Thymus (tissue), 11 donors: Measurements from ENCODE around the gene KIF3A. TPM values are rescaled to one million over a fixed set of nuclear protein-coding genes. Genes with fewer than 3 reads are reported as not detected.

Experiments
- DNase-seq, 9 donors: peaks; one replicate each; pipeline ENCODE4 v3.0.0-alpha.2; 2013; ENCODE audit warnings: low spot score in 9 of 9, low read depth in 6 of 9, missing footprints in 1 of 9
- H3K27ac ChIP-seq, 2 donors: one replicate each; pipeline ENCODE4 v1.5.1; 2013; ENCODE audit warnings: control low read depth in 1 of 2, low read depth in 1 of 2, low read length in 1 of 2, mild to moderate bottlenecking in 1 of 2, moderate library complexity in 1 of 2
- H3K27me3 ChIP-seq, 2 donors: one replicate each; pipeline ENCODE4 v1.5.1; 2013; ENCODE audit warnings: low read length in 1 of 2; ENCODE audit not compliant: control insufficient read depth in 2 of 2, insufficient read depth in 1 of 2
- H3K36me3 ChIP-seq, 2 donors: one replicate each; pipeline ENCODE4 v1.5.1; 2013; ENCODE audit warnings: low read length in 1 of 2, mild to moderate bottlenecking in 1 of 2, moderate library complexity in 1 of 2; ENCODE audit not compliant: control insufficient read depth in 2 of 2, insufficient read depth in 2 of 2
- H3K4me1 ChIP-seq, 2 donors: one replicate each; pipeline ENCODE4 v1.5.1; 2013; ENCODE audit warnings: low read length in 2 of 2; ENCODE audit not compliant: control insufficient read depth in 2 of 2, insufficient read depth in 2 of 2
- H3K4me3 ChIP-seq, 2 donors: one replicate each; pipeline ENCODE4 v1.5.1; 2013; ENCODE audit warnings: low read length in 2 of 2, control low read depth in 1 of 2, mild to moderate bottlenecking in 1 of 2
- H3K9me3 ChIP-seq, 2 donors: one replicate each; pipeline ENCODE4 v1.5.1; 2013; ENCODE audit warnings: low read length in 1 of 2, mild to moderate bottlenecking in 1 of 2; ENCODE audit not compliant: control insufficient read depth in 2 of 2, insufficient read depth in 1 of 2
- WGBS: extraction: QIAGEN DNeasy Blood & Tissue Kit; methylation state at CpG from one replicate; pipeline ENCODE4 v1.1.7; 2013; 5-methylcytosine and 5-hydroxymethylcytosine counted together
- polyA plus RNA-seq: library from polyadenylated mRNA; stranded (reverse); fragments of 200-250 nt; gene quantifications from one replicate; pipeline ENCODE4 v1.2.3, GENCODE V29; 2013
- total RNA-seq: library from RNA; stranded (reverse); fragments of 120-200 nt; gene quantifications from one replicate; pipeline ENCODE4 v1.2.4, GENCODE V29; 2013
- donor health status: healthy.

KIF3A gene
- total and polyA plus RNA-seq, 2 donors, result 6.6 to 9.9 TPM

DNA sequence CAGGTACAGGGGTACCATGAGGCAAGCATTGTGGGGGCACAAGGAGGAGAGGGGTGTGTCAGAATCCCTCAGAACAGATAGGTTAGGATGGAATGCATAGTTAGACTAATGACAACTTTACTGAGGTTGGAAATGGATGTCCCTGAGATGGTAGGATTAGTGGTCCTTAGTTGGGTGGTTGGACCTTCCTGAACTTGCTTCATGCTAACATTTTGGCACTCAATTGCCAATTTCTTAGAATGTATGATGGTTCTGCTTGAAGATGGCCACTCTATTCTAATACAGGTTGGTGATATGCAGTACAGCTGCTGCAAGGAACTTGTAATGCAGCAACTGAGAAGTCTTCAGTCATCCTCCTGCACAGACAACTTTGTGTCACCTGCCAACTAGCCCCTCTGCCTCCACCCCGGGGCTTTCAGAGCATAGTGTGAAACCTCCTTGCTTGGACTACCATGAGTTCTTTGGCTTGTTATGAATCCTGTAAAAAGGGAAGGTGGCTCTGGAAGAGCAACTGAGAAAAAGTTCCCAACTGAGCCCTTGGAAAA lies 15.3 kb upstream of the KIF3A start:
- peak overlapping the region in 1 of 2 donors; percentile 65 for H3K27ac ChIP-seq
- DNase-seq, result no peak
- no peak overlapping the region for H3K4me3 ChIP-seq
- H3K36me3 ChIP-seq, result peaks cover 0 to 6% of the 10 kb centered on the region in 2 donors
- 95% methylated on average over 1 of the region's 1 CpG for WGBS
- peaks cover 0 to 6% of the 10 kb centered on the region in 2 donors for H3K27me3 ChIP-seq
- H3K4me1 ChIP-seq, result peaks cover 4 to 47% of the 10 kb centered on the region in 2 donors
- H3K9me3 ChIP-seq, result no peaks in the 10 kb centered on the region

DNA sequence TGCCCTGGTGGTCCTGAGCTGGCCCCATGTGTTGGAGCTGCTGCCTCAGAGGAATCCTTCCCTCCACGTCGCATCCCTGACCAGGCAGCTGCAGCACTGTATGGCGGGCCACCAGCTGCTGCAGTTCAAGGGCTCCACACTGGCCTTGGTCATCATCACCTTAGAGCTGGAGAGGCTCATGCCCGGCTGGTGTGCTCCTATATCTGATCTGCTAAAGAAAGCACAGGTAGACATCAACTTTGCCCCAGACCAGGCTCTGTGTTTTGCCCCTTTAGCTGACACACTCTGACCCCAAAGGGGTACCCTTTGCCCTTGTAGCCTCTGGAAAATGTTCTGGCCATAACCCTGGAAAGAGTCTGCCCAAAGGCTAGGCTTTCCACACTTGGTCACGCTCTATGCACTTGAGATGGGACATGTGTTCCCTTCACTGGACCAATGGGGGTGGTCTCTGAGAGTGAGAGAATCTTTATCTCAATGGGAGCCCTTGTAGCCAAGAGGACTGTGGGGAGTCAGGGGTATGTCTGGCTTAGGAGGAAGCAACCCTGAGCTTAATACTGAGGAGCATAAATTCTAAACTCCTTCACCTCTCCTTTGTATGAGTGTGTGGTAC lies 14.7 kb upstream of the KIF3A start:
- 97% methylated on average over 5 of the region's 5 CpGs for WGBS
- Histone ChIP-seq H3K27me3 (peaks cover 0 to 8% of the 10 kb centered on the region in 2 donors), H3K9me3 (no peaks in the 10 kb centered on the region), H3K4me1 (peaks cover 7 to 47% of the 10 kb centered on the region in 2 donors), H3K36me3 (peaks cover 0 to 6% of the 10 kb centered on the region in 2 donors), H3K4me3 (no peak overlapping the region), H3K27ac (peak overlapping the region in 1 of 2 donors; percentile 61)
- DNase-seq, result no peak

DNA sequence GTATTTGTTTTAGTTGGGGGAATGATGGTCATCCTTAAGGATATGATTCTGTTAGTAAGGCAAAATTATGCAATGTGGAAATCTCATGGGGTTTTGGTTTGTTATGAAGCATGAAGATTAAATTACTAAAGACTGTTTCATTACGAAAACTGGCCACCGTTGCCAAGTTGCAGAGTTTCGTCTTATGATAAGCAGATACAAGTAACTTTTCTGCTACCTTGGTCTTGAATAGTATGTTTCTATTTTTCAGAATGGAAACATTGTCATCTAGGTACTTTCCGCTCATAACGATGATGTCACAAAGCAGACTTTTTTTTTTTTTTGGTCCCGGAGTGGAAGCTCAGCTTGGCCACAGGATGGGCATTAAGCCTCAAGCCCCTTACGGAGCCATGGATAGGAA lies 14.1 kb upstream of the KIF3A start:
- DNase-seq, result peak in 1 of 9 donors; percentile 24
- H3K4me3 ChIP-seq, result no peak overlapping the region
- peak overlapping the region in 1 of 2 donors; percentile 61 for H3K27ac ChIP-seq
- H3K4me1 ChIP-seq, result peaks cover 9 to 53% of the 10 kb centered on the region in 2 donors
- peaks cover 0 to 14% of the 10 kb centered on the region in 2 donors for H3K27me3 ChIP-seq
- 90% methylated on average over 7 of the region's 7 CpGs for WGBS
- no peaks in the 10 kb centered on the region for H3K9me3 ChIP-seq
- H3K36me3 ChIP-seq, result peaks cover 0 to 6% of the 10 kb centered on the region in 2 donors

DNA sequence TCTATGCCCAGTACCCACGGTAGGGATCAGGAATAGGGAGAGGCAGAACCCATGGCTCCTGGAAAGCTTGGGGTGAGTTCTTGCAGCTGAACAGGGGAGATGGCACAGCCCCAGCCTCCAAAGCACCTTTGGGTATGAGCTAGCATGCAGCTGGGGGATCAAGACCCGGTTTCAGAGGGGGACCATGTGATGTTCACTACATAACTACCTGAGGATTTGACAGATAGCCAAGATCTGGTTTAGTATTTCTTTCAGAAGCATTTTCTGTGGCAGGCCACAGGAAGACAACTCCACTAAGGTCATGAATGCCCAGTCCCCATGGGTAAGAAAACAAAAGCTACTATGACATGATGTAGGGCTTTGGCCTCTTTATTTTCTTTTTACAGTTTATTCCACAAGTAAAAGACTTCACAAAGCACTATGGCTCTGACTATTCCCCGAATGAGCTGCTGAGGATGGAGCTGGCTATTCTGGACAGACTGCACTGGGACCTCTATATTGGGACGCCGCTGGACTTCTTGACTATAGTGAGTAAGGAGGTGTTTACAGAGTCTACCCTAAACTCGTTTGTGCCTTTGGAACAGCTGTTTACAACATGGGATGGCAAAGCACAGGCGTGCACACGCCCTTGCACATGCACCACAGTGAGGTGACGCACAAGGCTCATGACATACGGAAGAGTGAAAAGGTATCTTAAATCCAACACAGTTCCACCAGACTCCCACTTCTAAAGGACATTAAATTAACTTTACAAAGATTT lies 13.3 kb upstream of the KIF3A start:
- Histone ChIP-seq H3K27me3 (peaks cover 3 to 16% of the 10 kb centered on the region in 2 donors), H3K4me1 (peaks cover 9 to 54% of the 10 kb centered on the region in 2 donors), H3K4me3 (no peak overlapping the region), H3K36me3 (peaks cover 0 to 6% of the 10 kb centered on the region in 2 donors), H3K9me3 (no peaks in the 10 kb centered on the region), H3K27ac (peak overlapping the region in 1 of 2 donors; percentile 53)
- no peak for DNase-seq
- 83% methylated on average over 10 of the region's 10 CpGs for WGBS

DNA sequence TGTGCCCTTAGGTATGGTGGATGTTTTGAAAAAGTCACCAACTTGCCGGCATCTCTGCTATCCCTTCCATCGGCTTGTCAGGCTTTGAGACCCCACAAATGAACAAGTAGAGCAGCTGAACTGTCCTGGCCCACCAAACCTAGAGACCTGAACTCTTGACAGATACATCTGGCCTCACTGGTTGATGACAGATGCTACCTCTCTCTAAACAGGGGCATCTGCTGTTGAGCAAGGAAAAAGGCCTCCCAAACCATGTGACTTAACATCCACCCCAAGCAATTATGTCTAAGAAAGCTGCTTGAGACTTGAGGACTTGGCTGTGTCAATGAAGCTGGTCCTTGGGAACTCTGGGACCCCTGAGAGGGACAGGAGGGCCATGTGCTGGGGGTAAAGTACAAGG lies 12.2 kb upstream of the KIF3A start:
- 93% methylated on average over 2 of the region's 2 CpGs for WGBS
- DNase-seq, result no peak
- H3K4me3 ChIP-seq, result no peak overlapping the region
- H3K4me1 ChIP-seq, result peaks cover 9 to 47% of the 10 kb centered on the region in 2 donors
- H3K27me3 ChIP-seq, result peaks cover 3 to 22% of the 10 kb centered on the region in 2 donors
- no peak overlapping the region for H3K27ac ChIP-seq
- H3K9me3 ChIP-seq, result no peaks in the 10 kb centered on the region
- H3K36me3 ChIP-seq, result peaks cover 0 to 2% of the 10 kb centered on the region in 2 donors

- peaks cover 3 to 22% of the 10 kb centered on the region in 2 donors for H3K27me3 ChIP-seq
- H3K4me1 ChIP-seq, result peaks cover 9 to 37% of the 10 kb centered on the region in 2 donors
- no peaks in the 10 kb centered on the region for H3K36me3 ChIP-seq
- WGBS, result 95% methylated on average over 10 of the region's 10 CpGs
- DNase-seq, result no peak
- no peak overlapping the region for H3K27ac ChIP-seq
- H3K9me3 ChIP-seq, result no peaks in the 10 kb centered on the region
- H3K4me3 ChIP-seq, result no peak overlapping the region
These were observed 11.2 kb upstream of the KIF3A start for GRCh38 chr5:132748522-132749000.

DNA sequence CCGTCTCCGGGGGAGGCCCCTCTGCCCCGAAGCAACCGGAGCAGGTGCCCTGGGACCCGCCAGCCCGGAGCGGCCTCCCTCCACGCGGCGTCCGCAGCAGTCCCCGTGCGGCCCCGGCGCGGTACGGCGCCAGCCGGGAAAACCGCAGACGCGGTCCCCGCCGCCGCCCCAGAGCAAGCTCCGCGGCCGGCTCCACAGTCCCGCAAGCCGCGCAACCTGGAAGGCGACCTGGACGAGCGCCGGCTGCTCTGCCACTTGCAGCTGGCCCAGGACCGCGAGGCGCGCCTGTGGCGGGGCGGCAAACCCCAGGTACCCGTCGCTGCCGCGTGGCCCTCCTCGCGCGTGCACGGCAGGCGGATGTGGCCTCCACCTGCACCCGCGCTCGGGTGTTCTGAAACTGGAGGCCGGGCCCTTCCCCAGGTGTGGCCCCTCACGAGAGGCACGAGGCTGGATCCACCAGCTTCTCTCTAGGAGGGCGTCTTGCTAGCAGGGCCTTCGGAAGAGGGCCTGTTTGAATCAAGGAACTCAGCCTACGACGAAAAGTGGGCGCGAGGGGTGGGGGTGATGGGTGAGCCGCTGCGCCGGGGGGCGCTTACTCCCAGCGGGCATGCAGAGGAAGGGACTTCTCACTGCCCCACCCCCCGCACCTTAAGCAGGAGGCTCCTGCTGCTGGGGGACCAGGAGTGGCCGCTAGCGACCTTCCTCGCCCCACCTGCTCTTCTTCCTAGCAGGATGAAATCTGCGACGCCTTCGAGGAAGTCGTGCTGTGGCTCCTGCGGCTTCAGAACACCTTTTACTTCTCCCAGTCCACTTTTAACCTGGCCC lies 10.5 kb upstream of the KIF3A start:
- Histone ChIP-seq H3K27ac (peak overlapping the region; percentile 36 to 63), H3K27me3 (peaks cover 3 to 22% of the 10 kb centered on the region in 2 donors), H3K9me3 (no peaks in the 10 kb centered on the region), H3K4me1 (peaks cover 9 to 30% of the 10 kb centered on the region in 2 donors), H3K36me3 (no peaks in the 10 kb centered on the region), H3K4me3 (peak overlapping the region; percentile 54 to 56)
- 33% methylated on average over 76 of the region's 76 CpGs for WGBS
- DNase-seq, result peak in 6 of 9 donors; percentile 29 to 87 (median 68)

- Histone ChIP-seq H3K9me3 (peaks cover 0 to 4% of the 10 kb centered on the region in 2 donors), H3K27me3 (peaks cover 3 to 24% of the 10 kb centered on the region in 2 donors), H3K4me1 (peaks cover 9 to 24% of the 10 kb centered on the region in 2 donors), H3K4me3 (peak within 1 kb of the TSS; percentile 54 to 56), H3K27ac (peak within 1 kb of the TSS; percentile 36 to 63), H3K36me3 (no peaks in the 10 kb centered on the region)
- 2% methylated on average over 59 of the region's 59 CpGs for WGBS
- DNase-seq, result peak in 6 of 9 donors; percentile 28 to 78 (median 58)
These were observed 9.7 kb upstream of the KIF3A start, which contains the start of gene CCNI2 for GRCh38 chr5:132746954-132747615. TSS of gene CCNI2 (plus strand) at chr5:132747426. CDS start at chr5:132747496, 70 bp downstream.
